ENCODE measurements around the gene KLHDC8A.
A peak's percentile ranks its signal among the peaks of the same experiment; 100 is the strongest.
"Not testable (repeated sequence)": the region's sequence is repeated elsewhere in the genome, so short reads cannot be mapped to it uniquely, and the experiment has no call there.

Gene KLHDC8A

DNA sequence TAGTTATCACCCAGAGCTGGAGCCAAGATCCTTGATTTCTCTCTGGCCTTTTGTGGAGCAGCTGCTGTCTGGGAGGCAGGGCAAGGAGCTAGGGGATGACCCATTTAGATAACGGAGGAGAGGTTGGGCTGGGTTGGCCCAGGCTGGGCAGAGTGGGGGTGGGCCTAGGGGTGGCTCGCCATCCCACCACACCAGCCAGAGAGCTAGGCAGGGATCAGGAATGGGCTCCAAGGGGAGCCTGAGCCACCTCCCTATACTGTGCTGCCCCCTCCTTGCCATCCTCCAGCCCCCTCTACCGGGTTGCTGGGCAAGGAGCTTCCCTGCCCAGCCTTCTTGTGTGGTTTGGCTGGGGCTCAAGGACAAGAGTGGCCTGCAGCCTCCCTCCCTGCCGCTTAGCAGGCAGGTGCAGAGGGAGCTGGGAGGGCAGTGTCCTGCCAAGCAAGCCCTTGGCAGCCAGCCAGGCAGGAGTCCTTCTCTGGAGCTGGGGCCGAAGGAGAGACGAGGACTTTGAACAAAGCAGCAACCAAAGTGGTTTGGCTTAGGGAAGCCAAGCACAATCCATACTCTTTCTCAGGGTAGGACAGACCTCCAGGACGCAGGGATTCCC, 39.3 kb downstream of the KLHDC8A start:
- peak; percentile 81 to 90 for DNase-seq

- no peak for DNase-seq
Observed at GRCh38 chr1:205316161-205316566, 40.6 kb downstream of the KLHDC8A start.

DNA sequence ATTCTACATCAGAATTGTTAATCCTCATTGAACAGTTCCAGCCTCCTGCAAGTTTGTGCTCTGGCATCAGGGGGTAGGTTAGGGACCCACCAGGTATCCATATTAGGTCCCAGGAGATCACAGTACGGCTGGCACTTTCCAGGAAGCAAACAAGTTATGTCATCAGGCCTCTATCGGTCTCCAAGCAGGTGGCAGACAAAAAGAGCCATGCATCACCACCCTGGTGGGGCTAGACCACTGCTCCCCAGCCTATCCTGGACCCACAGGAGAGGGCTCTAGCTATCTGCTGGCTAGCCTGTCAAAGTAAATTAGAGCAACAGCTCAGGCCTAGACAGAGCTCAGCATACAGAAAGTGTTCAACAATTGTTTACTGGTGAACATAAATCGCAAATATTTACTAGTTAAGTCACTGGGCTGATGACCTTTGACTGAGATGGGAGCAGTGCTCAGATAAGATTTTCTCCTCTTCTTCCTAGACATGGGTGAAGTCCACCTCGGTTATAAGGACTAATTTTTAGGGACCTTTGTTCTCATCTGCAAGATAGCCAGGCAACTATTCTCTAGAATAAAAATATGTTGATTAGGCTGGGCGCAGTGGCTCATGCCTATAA, 41.6 kb downstream of the KLHDC8A start:
- no peak for DNase-seq

DNA sequence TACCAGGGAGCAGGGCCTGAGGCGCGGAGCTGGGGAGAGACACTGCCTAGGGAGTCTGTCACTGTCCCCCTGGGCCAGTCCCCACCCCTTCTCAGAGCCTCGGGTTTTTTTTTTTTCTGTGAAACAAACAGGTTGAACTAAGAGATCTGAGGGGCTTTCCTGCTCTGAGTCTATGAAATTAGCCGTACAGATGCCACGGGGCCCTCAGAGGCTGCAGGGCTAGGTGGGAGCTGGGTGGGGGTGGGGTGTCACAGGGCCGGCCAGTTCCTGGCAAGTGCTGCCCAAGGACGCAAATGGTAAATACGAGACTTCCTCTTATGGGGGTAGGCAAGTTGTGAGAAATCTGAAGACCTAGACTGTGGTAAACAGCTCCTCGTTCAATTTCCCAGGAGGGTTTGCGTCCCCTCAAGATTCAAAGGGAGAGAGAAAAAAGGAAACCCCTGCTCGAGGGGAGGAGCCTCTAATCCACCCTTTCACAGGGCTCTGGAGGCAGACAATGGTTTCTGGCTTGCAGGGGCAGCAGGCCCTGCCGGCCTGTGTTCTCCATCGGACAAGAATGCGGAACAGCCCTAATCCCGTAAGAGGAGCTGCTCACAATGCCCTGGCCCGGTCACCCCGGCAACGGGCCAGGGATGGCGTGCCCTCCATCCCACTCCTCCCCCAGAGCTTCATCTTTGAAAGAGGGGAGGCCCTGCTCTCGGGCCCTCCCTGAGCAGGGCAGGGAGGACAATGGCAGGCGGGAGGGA, 43.0 kb downstream of the KLHDC8A start:
- no peak for DNase-seq

GRCh38 chr1:205312866-205313562, 43.7 kb downstream of the KLHDC8A start:
- DNase-seq, result no peak

- DNase-seq, result no peak
Observed at GRCh38 chr1:205310976-205311704, 45.6 kb downstream of the KLHDC8A start.

DNA sequence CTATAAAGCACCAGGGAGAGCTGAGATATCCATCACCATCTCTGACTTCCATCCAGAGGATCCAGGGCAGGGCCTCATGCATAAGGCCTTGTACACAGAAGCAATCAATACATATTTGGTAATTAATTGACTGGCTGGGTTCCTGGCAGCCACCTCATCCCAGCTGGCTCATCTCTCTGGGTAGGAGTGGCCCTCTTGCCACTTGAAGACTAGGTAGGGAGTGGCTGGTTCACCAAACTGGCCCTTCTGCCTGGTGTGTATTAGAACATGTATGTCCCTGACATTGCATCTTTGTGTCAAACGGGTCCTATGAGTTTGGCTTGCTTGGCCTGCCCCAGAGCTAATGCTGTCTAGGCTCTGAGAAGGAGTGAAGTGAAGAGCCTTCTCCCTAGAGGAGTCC, 47.0 kb downstream of the KLHDC8A start:
- no peak for DNase-seq

- no peak for DNase-seq
Observed at GRCh38 chr1:205306929-205307566, 49.7 kb downstream of the KLHDC8A start.

- DNase-seq, result no peak
Observed at GRCh38 chr1:205304695-205305070, 52.0 kb downstream of the KLHDC8A start.

GRCh38 chr1:205304046-205304694, 52.6 kb downstream of the KLHDC8A start:
- no peak for DNase-seq

DNA sequence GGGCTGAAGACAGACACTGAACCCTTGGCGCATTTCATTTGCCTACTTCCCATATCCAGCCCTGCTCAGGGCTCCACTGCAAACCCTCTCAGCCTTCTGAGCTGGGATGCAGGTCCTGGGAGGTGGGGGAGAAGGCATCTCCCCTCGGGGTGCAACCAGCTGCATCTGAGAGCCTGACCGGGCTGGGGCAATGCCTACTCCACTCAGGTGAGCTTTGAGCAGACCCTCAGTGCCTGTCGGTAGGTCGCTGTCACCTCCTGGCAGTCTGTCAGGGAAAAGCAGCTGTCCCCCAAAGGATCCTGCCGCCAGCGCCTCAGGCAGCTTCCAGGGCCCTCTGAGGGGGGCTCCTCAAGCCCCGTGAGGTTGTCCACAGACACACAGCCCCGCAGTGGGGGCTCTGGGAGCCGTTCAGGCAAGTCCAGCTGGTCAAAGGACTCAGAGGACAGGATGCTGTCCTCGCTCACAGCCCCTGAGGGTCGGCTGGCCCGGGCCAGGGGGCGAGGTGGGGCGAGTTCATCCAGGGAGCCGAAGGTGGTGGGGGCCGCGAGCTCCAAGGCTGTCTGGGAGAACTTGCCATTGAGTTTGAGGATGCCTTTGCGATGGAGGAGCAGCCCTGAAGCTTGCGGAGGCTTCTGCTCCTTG, 53.4 kb downstream of the KLHDC8A start:
- DNase-seq, result no peak

- no peak for DNase-seq
Observed at GRCh38 chr1:205301842-205302588, 54.7 kb downstream of the KLHDC8A start.

DNA sequence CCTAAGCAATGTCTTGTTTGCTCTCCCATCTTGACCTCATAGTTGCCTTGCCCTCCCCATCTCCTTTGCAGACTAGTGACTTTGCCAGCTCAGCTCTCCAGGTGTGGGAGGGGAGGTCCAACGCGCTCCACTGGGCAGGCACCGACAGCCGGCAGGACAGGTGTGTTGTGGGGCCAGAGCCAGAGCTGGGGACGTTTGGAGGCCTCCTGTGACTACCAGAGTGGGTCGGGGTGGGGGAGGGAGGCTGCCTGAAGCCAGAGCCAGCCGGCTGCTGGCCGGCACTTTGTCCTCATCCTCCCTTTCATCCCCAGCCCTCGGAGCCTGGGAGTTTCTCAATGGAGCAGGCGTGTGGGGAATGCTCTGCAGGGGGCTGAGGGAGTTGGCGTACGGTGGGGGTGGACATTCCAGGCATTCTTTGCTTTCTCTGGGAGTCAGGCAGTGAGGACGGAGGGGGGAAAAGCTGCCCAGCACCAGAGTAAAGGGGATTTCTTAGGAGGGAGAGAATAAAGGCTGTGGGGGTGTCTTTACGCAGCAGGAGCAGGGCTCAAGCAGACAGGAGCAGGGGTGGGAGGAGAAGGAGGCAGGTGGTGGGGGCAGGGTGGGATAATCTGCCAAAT, 55.4 kb downstream of the KLHDC8A start:
- DNase-seq, result no peak

DNA sequence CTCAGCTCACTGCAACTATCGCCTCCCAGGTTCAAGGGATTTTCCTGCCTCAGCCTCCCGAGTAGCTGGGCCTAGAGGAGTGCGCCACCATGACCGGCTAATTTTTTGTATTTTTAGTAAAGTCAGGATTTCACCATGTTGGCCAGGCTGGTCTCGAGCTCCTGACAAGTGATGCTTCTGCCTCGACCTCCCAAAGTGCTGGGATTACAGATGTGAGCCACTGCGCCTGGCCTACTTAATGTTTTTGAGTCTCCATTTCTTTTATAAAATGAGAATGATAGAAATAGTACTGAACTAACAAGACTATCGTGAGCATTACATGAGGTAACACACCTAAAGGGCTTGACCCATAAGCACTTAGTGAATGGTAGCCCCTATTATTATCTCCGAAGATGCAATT, 56.6 kb downstream of the KLHDC8A start:
- no peak for DNase-seq

GRCh38 chr1:205298191-205298994, 58.3 kb downstream of the KLHDC8A start:
- DNase-seq, result no peak

DNA sequence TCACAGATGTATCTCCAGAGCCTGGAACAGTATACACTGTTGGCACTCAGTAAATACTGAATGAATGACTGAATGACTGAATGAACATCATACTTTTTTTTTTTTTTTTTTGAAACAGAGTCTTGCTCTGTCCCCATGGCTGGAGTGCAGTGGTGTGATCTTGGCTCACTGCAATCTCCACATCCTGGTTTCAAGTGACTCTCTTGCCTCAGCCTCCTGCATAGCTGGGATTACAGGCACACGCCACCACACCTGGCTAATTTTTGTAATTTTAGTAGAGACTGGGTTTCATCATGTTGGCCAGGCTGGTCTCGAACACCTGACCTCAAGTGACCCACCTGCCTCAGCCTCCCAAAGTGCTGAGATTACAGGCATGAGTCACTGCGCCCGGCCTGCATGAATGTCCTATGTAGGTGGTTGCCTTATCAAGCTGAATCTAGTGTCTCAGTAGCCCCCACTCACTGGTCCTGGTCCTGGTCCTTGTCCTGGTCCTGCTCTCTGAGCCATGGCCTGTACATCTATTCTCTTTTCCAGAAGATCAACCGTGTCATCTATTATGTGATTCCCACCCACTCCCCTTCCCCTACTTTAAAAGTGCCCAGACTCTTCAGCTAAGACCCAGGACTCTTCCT, 59.1 kb downstream of the KLHDC8A start:
- not testable (repeated sequence) for DNase-seq

DNA sequence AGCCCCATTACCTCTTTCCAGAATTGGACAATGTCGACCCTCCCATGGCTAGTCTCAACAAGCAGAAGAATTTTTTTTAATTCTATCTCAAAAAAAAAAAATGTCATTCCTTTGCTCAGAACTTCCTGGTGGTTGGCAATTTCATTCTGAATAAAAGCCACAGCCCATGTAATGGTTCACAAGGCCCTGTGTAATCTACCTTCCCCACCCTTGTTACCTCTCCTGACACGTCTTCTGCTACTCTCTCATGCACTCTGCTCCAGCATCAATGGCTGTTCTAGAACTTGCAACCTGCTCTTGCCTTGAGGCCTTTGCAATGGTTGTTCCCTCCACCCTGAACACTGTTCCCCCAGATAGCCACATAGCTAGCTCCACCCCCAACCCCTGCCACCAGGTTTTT, 60.6 kb downstream of the KLHDC8A start:
- DNase-seq, result no peak

- DNase-seq, result no peak
Observed at GRCh38 chr1:205294934-205295333, 61.8 kb downstream of the KLHDC8A start.

Measured in cerebellar nuclear complex (tissue), 1 donor.